PFSK-1 (cell line): ENCODE data around the gene MUC12.

ENCODE experiments used
- FOXP2 ChIP-seq: optimal IDR thresholded peaks from 2 replicates; pipeline ENCODE3; 2011; ENCODE audit warnings: borderline replicate concordance, control low read depth, inconsistent platforms; ENCODE audit not compliant: insufficient read depth; ENCODE audit errors: extremely low read length, extremely low read depth
- POLR2AphosphoS5 ChIP-seq: IDR thresholded peaks from 2 replicates; pipeline ENCODE4 v1.6.1; 2012; ENCODE audit warnings: low read depth, mild to moderate bottlenecking, control low read depth, low read length, moderate library complexity
- SIN3A ChIP-seq: IDR thresholded peaks from 2 replicates; pipeline ENCODE4 v1.6.1; 2012; ENCODE audit warnings: mild to moderate bottlenecking, low read length, moderate library complexity, borderline replicate concordance; ENCODE audit not compliant: insufficient read depth
- TAF1 ChIP-seq: IDR thresholded peaks from 2 replicates; pipeline ENCODE4 v1.6.1; 2012; ENCODE audit warnings: low read length, control low read depth, borderline replicate concordance; ENCODE audit not compliant: insufficient read depth
- TF ChIP-seq, protein P1 (sequence below), 2 experiments: IDR thresholded peaks; 2 replicates each; pipeline versions ENCODE4 v1.6.1 to v1.8.0; 2011 to 2012; ENCODE audit warnings: low read depth in 2 of 2, low read length in 2 of 2, control low read depth in 1 of 2, inconsistent platforms in 1 of 2, mild to moderate bottlenecking in 1 of 2, moderate library complexity in 1 of 2; ENCODE audit not compliant: insufficient read depth in 1 of 2

MUC12 gene

GRCh38 chr7:101059620-101059942 lies 90.2 kb downstream of the MUC12 start:
- TF ChIP-seq SIN3A (no peak), FOXP2 (no peak), TAF1 (no peak), POLR2AphosphoS5 (no peak)
- TF ChIP-seq, protein P1, sequence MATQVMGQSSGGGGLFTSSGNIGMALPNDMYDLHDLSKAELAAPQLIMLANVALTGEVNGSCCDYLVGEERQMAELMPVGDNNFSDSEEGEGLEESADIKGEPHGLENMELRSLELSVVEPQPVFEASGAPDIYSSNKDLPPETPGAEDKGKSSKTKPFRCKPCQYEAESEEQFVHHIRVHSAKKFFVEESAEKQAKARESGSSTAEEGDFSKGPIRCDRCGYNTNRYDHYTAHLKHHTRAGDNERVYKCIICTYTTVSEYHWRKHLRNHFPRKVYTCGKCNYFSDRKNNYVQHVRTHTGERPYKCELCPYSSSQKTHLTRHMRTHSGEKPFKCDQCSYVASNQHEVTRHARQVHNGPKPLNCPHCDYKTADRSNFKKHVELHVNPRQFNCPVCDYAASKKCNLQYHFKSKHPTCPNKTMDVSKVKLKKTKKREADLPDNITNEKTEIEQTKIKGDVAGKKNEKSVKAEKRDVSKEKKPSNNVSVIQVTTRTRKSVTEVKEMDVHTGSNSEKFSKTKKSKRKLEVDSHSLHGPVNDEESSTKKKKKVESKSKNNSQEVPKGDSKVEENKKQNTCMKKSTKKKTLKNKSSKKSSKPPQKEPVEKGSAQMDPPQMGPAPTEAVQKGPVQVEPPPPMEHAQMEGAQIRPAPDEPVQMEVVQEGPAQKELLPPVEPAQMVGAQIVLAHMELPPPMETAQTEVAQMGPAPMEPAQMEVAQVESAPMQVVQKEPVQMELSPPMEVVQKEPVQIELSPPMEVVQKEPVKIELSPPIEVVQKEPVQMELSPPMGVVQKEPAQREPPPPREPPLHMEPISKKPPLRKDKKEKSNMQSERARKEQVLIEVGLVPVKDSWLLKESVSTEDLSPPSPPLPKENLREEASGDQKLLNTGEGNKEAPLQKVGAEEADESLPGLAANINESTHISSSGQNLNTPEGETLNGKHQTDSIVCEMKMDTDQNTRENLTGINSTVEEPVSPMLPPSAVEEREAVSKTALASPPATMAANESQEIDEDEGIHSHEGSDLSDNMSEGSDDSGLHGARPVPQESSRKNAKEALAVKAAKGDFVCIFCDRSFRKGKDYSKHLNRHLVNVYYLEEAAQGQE (IDR thresholded peaks at IDR 0.05; ENCODE audit: insufficient read depth in 1 of 2, low read depth in 2 of 2, low read length in 2 of 2), result no peak

DNA sequence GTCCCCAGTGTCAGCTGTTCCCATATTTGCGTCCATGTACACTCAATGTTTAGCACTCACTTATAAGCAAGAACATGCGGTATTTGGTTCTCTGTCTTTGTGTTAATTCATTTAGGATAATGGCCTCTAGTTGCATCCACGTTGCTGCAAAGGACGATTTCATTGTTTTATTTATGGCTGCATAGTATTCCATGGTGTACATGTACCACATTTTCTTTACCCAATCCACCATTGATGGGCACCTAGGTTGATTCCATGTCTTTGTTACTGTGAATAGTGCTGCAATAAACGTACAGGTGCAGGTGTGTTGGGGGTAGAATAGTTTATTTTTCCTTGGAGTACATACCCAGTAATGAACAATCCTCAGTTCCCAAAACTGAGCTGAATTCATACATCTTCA lies 91.6 kb downstream of the MUC12 start:
- TF ChIP-seq TAF1 (no peak), POLR2AphosphoS5 (no peak), FOXP2 (no peak), SIN3A (no peak)
- TF ChIP-seq, protein P1 (IDR thresholded peaks at IDR 0.05; ENCODE audit: insufficient read depth in 1 of 2, low read depth in 2 of 2, low read length in 2 of 2), result no peak

- no peak for TF ChIP-seq POLR2AphosphoS5
- no peak for TF ChIP-seq SIN3A
- TF ChIP-seq TAF1, result no peak
- TF ChIP-seq, protein P1 (IDR thresholded peaks at IDR 0.05; ENCODE audit: insufficient read depth in 1 of 2, low read depth in 2 of 2, low read length in 2 of 2), result no peak
- TF ChIP-seq FOXP2, result no peak
Observed at GRCh38 chr7:101066141-101066832, 96.9 kb downstream of the MUC12 start.

DNA sequence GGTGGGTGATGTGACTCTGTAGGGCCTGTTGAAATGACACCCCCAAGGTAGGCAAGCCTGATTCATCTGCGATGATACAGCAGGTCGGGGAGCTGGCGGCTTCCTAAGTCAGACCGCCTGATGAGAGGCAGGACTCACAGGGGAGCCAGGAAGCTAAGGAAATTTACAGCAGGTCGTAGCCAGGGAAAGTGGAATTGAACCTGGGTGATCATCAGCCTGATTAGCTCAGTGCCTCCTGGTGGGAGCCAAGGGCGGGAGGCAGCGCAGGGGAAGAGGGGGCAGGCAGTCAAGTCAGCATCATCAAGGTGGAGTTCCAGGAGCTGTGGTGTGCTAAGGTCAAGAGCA lies 97.4 kb downstream of the MUC12 start:
- TF ChIP-seq POLR2AphosphoS5 (no peak), FOXP2 (no peak), TAF1 (no peak), SIN3A (no peak)

- TF ChIP-seq TAF1 (no peak), POLR2AphosphoS5 (no peak), SIN3A (no peak), FOXP2 (no peak)
- TF ChIP-seq, protein P1 (IDR thresholded peaks at IDR 0.05; ENCODE audit: insufficient read depth in 1 of 2, low read depth in 2 of 2, low read length in 2 of 2), result no peak
Observed at GRCh38 chr7:101068401-101068800, 99.0 kb downstream of the MUC12 start.
